ENCODE results near the gene GALNT17.

Gene GALNT17

GRCh38 chr7:71511361-71511807 lies 379.4 kb downstream of the GALNT17 start:
- no peak for DNase-seq

GRCh38 chr7:71517940-71518699 lies 386.2 kb downstream of the GALNT17 start:
- no peak for DNase-seq

- no peak for DNase-seq
Observed at GRCh38 chr7:71518880-71519279, 386.9 kb downstream of the GALNT17 start.

- no peak for DNase-seq
Observed at GRCh38 chr7:71521506-71521905, 389.6 kb downstream of the GALNT17 start.

DNA sequence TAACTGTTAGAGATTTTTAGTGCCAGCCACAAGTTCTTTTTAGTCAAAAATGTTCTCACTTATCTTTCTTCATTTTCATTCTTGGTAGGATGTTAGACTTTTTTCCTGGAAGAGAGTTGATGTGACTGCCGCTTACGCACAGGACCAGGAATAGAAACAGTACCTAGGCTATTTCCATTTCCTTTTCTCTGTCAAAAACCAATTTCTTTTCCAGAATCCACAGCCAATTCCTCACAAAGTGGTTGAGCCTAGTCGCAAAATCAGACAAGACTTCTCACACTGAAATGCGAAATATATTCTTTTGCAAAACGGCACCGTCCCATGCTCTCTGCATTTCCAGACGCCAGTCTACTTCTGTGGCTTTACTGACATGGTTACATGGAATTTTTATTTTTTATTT lies 394.2 kb downstream of the GALNT17 start:
- no peak for DNase-seq

GRCh38 chr7:71527213-71527612 lies 395.3 kb downstream of the GALNT17 start:
- DNase-seq: no peak

- no peak for DNase-seq
Observed at GRCh38 chr7:71535616-71536015, 403.7 kb downstream of the GALNT17 start.

GRCh38 chr7:71538210-71538609 lies 406.3 kb downstream of the GALNT17 start:
- DNase-seq: no peak

DNA sequence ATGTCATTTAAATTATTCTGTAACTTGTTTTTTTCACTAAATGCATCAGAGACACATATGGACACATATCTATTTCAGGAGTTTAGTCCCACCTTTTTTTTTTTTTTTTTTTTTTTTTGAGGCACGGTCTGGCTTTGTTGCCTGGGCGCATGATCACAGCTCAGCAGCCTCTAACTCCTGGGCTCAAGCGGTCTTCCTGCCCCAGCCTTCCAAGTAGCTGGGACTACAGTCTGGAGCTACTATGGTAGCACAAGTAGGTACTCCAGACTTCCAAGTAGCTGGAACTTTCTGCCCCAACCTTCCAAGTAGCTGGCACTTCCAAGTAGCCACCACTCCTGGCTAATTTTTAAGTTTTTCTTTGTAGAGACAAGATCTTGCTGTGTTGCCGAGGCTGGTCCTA lies 407.7 kb downstream of the GALNT17 start:
- DNase-seq: no peak

DNA sequence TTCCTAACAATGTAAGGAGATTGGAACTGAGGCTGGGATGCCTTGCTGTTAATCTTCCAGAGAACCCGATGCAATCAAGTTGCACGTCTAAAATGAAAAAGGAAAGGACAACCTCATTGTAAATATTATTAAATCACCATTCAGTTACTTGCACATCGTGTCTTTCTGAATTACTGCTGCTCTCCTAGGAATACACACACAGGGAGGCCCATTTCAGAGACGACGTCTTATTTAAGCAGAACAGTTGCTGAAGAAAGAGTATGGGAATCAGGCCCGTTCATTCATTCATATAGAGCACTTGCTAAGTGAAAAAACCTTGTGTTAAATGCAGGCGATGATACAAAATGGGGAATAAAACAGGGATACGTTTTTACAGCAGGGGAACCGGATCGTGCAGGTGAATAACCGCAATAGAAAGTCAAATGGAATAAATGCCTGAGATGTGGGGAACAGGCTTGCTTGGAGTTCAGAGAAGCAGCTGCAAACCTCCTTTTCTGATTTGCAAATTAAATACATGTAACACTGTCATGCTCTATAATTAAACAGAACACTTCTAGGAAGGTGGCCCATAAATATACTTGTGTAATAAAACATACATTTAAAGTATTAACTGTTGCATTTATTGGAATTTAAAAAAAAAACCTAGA lies 409.9 kb downstream of the GALNT17 start:
- DNase-seq: no peak

- DNase-seq: no peak
Observed at GRCh38 chr7:71543396-71543795, 411.5 kb downstream of the GALNT17 start.

DNA sequence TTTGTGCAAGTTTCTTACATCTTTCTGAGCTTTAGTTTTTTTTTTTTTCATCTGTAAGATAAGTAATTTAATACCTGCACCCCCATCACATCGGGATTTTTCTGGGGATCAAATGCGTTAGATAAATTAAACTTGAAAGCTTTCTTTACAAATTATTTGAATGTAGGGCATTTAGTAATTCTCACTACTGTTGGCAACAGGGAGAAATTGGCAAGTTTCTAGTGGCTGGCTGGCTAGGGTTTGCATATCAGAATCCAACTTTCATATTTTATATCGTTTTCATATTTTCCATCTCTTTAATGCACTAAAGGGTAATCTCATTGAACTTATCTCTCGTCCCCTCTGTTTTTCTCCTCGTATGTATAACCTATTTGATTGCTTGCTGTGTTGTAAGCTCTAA lies 412.9 kb downstream of the GALNT17 start:
- DNase-seq: no peak

- DNase-seq: no peak
Observed at GRCh38 chr7:71547426-71547825, 415.5 kb downstream of the GALNT17 start.

DNA sequence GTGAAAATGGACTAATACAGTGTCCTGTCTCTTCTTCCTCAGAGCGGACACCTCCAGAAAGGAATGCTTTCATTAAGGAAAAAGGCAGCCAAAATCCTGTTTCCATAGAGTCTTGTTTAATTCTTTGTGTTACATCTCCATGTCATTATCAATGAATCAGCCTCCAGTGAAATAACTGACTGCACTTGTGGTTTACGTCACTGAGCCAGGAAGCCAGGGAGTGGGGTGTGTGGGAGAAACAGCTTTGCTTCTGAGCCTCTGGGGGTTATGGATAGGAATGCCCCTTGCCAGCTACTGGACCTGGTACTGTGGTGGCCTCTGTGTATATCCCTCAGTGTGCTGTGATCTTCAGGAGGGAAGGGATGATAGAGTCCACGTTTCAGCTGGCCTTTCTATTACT lies 416.8 kb downstream of the GALNT17 start:
- no peak for DNase-seq

DNA sequence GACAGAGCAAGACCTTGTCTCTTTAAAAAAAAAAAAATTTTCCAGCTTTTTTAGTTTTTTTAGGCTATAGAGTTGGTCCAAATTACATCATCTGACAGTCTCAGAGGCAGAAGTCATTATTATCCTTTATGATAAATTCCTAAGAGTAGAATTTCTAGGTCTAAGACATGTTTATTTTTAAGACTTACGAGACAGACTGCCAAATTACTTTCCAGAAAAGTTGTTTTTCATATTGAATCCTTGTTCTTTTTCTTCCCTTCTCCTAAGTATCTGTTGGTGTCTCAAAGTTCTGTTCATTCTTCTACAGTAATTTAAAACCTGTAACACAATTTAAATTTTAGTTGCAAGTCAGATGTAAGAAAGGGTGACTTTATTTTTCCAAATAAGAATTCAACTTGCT lies 421.4 kb downstream of the GALNT17 start:
- no peak for DNase-seq

GRCh38 chr7:71555758-71556157 lies 423.8 kb downstream of the GALNT17 start:
- no peak for DNase-seq

DNA sequence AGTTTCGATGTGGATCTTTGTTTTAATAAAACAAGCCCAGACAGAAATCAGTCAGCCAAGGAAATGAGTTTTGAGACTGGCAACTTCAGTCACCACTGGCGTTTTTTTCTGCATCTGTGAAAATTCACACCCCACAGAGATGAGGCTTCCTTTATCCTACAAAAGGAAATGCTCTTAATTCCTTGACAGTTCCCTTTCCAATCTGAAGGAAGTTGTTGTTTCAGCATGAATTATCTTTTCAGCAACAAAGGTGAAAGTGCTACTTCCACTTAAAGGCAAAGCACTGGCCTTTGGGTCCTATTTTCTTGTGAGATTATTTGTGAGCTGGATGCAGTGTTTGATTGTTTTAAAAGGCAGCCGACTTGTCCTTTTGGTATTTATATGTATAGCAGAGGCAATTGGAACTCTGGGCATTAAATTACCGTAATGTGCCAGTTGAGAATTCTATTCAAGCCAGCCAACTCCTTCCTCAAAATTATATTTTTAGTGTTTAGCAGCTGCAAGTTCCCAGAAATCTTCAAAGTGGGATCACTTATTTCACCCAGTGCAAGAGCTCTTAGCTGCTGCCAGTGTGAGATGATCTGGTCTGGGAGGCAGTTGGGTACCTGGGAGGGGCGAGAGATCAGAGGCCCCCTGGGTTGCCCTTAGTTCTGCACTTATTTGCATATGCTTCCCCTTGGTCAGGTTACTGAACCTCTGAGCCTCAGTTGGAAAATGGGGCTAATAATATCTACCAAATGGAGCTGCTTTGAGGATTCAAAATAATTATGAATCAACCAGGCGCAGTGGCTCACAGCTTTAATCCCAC lies 427.1 kb downstream of the GALNT17 start:
- DNase-seq: no peak

DNA sequence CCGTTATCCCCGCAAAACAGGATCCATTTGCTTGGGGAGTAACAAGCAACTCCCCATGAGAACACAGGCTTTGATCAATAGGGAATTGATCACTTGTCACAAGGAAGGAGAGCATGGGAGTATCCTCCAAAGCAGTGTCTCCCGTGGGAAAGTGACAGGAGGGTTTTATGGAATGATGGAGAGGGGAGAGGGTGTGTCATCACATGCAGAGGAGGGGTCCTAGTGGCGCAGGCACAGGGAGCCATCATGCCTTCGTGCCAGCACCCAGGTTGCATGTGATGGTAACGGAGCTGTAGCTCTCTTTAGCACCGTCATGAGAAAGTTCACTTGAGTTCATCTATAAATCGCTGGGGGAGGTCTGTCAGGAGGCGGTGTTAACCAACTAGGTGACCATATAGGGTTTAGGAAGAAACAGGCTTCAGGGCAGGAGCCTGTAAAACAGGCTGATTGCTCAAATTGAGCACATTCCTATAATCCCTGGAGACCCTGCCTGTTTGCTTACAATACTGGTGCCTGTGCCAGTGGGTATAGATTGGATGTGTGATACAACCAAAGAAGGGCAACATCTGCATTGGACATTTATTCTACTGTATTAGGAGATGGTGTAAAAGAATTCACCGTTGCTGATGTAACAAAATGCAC lies 428.5 kb downstream of the GALNT17 start:
- DNase-seq: no peak

DNA sequence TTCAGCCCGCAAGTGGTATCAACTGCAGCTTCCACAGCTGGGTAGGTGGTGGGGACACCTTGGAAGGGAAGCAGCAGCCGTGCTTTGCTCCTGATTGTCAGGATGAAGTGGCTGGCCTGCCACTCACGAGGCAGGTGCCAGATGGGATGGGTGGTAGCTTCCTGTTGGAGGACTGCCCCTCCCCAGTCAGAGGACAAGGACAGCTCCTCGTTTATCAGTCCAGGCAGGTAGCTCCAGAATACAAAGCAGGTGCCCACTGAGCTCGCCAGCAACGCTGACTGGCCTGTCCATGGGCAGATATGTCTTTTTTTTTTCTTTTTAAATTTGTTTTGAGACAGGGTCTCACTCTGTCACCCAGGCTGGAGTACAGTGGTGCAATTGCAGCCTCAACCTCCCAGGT lies 431.3 kb downstream of the GALNT17 start:
- no peak for DNase-seq

DNA sequence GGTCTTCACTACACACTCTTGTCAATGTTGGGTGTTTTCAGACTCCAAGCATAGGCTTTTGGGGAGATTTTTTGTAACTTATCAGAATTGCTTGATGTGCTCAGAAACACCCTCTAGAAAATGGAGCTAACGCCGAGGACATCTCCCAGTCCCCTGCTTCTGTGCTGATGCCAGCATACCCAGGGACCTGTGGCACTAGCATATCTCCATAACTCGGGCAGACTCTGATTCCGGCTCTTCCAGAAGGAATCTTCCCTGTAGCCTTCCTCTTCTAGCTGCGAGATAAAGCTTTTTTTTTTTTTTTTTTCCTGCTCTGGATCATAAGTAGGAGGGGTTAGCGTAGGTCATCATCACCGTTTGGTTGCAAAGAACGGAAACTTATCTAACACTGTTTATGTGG lies 434.4 kb downstream of the GALNT17 start:
- DNase-seq: no peak

- DNase-seq: no peak
Observed at GRCh38 chr7:71566991-71567390, 435.0 kb downstream of the GALNT17 start.

DNA sequence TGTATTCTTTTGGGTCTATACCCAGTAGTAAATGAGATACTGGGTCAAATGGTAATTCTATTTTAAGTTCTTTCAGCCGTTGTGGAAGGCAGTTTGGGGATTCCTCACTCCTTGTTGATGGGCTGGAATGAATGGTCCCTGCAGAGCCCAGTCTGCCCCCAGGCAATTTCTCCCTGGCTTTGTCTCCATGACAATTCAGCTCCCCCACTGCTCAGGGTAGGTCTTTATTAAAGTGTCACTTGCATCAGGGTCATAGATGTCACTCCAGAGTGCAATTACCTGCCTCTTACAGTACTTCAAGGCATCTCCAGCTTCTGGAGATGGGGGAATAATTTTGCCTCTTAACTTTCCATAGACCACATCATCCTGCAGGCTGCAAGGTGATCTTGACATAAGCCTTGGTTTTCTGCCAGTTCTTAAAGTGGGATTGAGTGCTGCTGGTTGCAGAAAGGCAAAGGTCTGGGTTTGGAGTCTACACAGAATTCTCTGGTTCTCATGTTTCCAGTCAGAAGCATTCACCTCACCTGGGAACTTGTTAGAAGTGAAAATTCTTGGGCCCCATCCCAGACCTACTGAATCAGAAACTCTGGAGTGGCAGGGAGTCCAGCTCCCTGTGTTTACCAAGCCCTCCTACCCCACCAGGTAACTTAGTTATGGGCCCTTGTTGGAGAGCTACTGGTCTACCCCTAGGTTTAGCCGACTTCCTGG lies 442.4 kb downstream of the GALNT17 start:
- no peak for DNase-seq

- no peak for DNase-seq
Observed at GRCh38 chr7:71580027-71580426, 448.1 kb downstream of the GALNT17 start.
